GM10266 (cell line): ENCODE data around the gene PATJ.

ENCODE experiments used
- DNase-seq: peaks from one replicate; pipeline ENCODE4 v3.0.0; 2012; ENCODE audit errors: extremely low spot score
- CTCF ChIP-seq: IDR thresholded peaks from 2 replicates; pipeline ENCODE4 v1.5.1; 2012; ENCODE audit warnings: mild to moderate bottlenecking, low read depth; ENCODE audit not compliant: control insufficient read depth, insufficient read depth; ENCODE audit errors: missing control alignments

The PATJ gene

GRCh38 chr1:61852670-61853015 is 110.4 kb downstream of the PATJ start:
- no peak for TF ChIP-seq CTCF
- no peak for DNase-seq

GRCh38 chr1:61853583-61853982 is 111.3 kb downstream of the PATJ start:
- TF ChIP-seq CTCF = no peak
- DNase-seq = no peak

- no peak for TF ChIP-seq CTCF
- no peak for DNase-seq
Observed at GRCh38 chr1:61864489-61864888, 122.2 kb downstream of the PATJ start.

GRCh38 chr1:61865646-61866220 is 123.5 kb downstream of the PATJ start:
- DNase-seq = no peak
- no peak for TF ChIP-seq CTCF

GRCh38 chr1:61869691-61870109 is 127.4 kb downstream of the PATJ start:
- no peak for DNase-seq
- no peak for TF ChIP-seq CTCF

GRCh38 chr1:61872206-61872605 is 129.9 kb downstream of the PATJ start:
- DNase-seq = no peak
- TF ChIP-seq CTCF = no peak

GRCh38 chr1:61873581-61873980 is 131.3 kb downstream of the PATJ start:
- TF ChIP-seq CTCF = no peak
- no peak for DNase-seq
